ENCODE measurements around the gene ZNF3. TPM values are rescaled to one million over a fixed set of nuclear protein-coding genes. Genes with fewer than 3 reads are reported as not detected.
A peak's percentile ranks its signal among the peaks of the same experiment; 100 is the strongest.

Gene ZNF3
- total and polyA plus RNA-seq, 9 of the 15 experiments (the other 6 are each of a cell fraction or from before 2014, with no cell fraction given) = 30.0 to 64.9 (median 51.5) TPM

GRCh38 chr7:100091411-100092181 lies 10.1 kb upstream of the ZNF3 start (continued):
- TF ChIP-seq, protein P1, sequence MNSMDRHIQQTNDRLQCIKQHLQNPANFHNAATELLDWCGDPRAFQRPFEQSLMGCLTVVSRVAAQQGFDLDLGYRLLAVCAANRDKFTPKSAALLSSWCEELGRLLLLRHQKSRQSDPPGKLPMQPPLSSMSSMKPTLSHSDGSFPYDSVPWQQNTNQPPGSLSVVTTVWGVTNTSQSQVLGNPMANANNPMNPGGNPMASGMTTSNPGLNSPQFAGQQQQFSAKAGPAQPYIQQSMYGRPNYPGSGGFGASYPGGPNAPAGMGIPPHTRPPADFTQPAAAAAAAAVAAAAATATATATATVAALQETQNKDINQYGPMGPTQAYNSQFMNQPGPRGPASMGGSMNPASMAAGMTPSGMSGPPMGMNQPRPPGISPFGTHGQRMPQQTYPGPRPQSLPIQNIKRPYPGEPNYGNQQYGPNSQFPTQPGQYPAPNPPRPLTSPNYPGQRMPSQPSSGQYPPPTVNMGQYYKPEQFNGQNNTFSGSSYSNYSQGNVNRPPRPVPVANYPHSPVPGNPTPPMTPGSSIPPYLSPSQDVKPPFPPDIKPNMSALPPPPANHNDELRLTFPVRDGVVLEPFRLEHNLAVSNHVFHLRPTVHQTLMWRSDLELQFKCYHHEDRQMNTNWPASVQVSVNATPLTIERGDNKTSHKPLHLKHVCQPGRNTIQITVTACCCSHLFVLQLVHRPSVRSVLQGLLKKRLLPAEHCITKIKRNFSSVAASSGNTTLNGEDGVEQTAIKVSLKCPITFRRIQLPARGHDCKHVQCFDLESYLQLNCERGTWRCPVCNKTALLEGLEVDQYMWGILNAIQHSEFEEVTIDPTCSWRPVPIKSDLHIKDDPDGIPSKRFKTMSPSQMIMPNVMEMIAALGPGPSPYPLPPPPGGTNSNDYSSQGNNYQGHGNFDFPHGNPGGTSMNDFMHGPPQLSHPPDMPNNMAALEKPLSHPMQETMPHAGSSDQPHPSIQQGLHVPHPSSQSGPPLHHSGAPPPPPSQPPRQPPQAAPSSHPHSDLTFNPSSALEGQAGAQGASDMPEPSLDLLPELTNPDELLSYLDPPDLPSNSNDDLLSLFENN (IDR thresholded peaks at IDR 0.05; ENCODE audit: low read depth in 2 of 2, low read length in 2 of 2) = 0 out of 4 replicates have a peak, but pooled peaks of 1 of the 2 experiments have one; percentile 22
- no peak for TF ChIP-seq IRF2 (CRISPR knock-in tag; IDR thresholded peaks at IDR 0.05)
- no peak for TF ChIP-seq LARP7 (IDR thresholded peaks at IDR 0.05)
- no peak for TF ChIP-seq ZFP30 (CRISPR knock-in tag; IDR thresholded peaks at IDR 0.05; ENCODE audit: borderline replicate concordance)
- no peak for TF ChIP-seq MYC (IDR thresholded peaks at IDR 0.05; ENCODE audit: low read depth, low read length)
- 0 out of 2 replicates have a peak, but pooled peaks have one; percentile 32 for TF ChIP-seq MYC (CRISPR knock-in tag; IDR thresholded peaks at IDR 0.05; ENCODE audit: borderline replicate concordance, low read depth)
- TF ChIP-seq CREM (IDR thresholded peaks at IDR 0.05; ENCODE audit: low read depth) = 0 out of 2 replicates have a peak, but pooled peaks have one; percentile 12
- TF ChIP-seq HBP1 (CRISPR knock-in tag; IDR thresholded peaks at IDR 0.05) = peak; percentile 57; the same call in 1 of the 2 replicates
- TF ChIP-seq NRF1 (conservative IDR thresholded peaks at IDR 0.05 in 1 of 2, IDR thresholded peaks at IDR 0.05 in 1 of 2) = no peak
- TF ChIP-seq ZNF407 (IDR thresholded peaks at IDR 0.05; ENCODE audit: low read depth) = no peak
- peak; percentile 40 to 60 for TF ChIP-seq MNT (conservative IDR thresholded peaks at IDR 0.05)
